GM18499 (cell line): Measurements from ENCODE around the gene COL23A1.

Source experiments
- ATAC-seq: cut with Tn5 transposase; IDR thresholded peaks from one replicate; pipeline ENCODE4 v1.9.1; 2021; ENCODE audit warnings: moderate number of reproducible peaks; ENCODE audit not compliant: insufficient read depth, unreplicated experiment

COL23A1 gene

GRCh38 chr5:178515776-178516503 is 74.3 kb downstream of the COL23A1 start:
- no peak for ATAC-seq

GRCh38 chr5:178514851-178515418 is 75.3 kb downstream of the COL23A1 start:
- no peak for ATAC-seq

- no peak for ATAC-seq
These were observed 79.0 kb downstream of the COL23A1 start for GRCh38 chr5:178511172-178511571.

GRCh38 chr5:178509491-178510057 is 80.6 kb downstream of the COL23A1 start:
- no peak for ATAC-seq

- ATAC-seq = no peak
These were observed 82.9 kb downstream of the COL23A1 start for GRCh38 chr5:178507151-178507932.

- ATAC-seq = no peak
These were observed 84.4 kb downstream of the COL23A1 start for GRCh38 chr5:178505639-178506407.

GRCh38 chr5:178504340-178504960 is 85.7 kb downstream of the COL23A1 start:
- ATAC-seq = no peak

GRCh38 chr5:178502401-178503100 is 87.6 kb downstream of the COL23A1 start:
- no peak for ATAC-seq

GRCh38 chr5:178499352-178499751 is 90.8 kb downstream of the COL23A1 start:
- no peak for ATAC-seq

GRCh38 chr5:178496642-178497041 is 93.6 kb downstream of the COL23A1 start:
- ATAC-seq = no peak

GRCh38 chr5:178496214-178496613 is 94.0 kb downstream of the COL23A1 start:
- no peak for ATAC-seq

GRCh38 chr5:178495706-178496105 is 94.5 kb downstream of the COL23A1 start:
- ATAC-seq = no peak

GRCh38 chr5:178492278-178492677 is 97.9 kb downstream of the COL23A1 start:
- no peak for ATAC-seq

- no peak for ATAC-seq
These were observed 99.1 kb downstream of the COL23A1 start for GRCh38 chr5:178490935-178491652.

GRCh38 chr5:178489271-178489976 is 100.8 kb downstream of the COL23A1 start:
- ATAC-seq = no peak

- ATAC-seq = no peak
These were observed 101.5 kb downstream of the COL23A1 start for GRCh38 chr5:178488696-178489095.

GRCh38 chr5:178487911-178488600 is 102.1 kb downstream of the COL23A1 start:
- no peak for ATAC-seq
